Measurements from ENCODE around the gene SLC44A4.

DNA sequence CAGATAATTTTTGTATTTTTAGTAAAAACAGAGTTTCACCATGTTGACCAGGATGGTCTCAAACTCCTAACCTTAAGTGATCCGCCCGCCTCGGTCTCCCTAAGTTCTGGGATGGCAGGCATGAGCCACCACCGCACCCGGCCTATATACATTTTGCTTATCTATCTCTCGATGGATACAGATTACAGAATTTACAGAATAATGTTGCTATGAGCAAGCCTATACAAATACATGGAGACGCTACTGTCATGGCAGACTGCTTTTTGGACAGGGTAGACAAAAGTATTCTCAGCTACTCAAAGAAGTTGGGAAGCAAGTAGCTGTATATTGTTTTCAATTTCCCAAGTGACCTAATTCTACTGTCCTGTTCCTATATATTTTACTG is 65.3 kb downstream of the SLC44A4 start:
- TF ChIP-seq POLR2A (IDR thresholded peaks at IDR 0.05): no peak
- TF ChIP-seq, protein P1, sequence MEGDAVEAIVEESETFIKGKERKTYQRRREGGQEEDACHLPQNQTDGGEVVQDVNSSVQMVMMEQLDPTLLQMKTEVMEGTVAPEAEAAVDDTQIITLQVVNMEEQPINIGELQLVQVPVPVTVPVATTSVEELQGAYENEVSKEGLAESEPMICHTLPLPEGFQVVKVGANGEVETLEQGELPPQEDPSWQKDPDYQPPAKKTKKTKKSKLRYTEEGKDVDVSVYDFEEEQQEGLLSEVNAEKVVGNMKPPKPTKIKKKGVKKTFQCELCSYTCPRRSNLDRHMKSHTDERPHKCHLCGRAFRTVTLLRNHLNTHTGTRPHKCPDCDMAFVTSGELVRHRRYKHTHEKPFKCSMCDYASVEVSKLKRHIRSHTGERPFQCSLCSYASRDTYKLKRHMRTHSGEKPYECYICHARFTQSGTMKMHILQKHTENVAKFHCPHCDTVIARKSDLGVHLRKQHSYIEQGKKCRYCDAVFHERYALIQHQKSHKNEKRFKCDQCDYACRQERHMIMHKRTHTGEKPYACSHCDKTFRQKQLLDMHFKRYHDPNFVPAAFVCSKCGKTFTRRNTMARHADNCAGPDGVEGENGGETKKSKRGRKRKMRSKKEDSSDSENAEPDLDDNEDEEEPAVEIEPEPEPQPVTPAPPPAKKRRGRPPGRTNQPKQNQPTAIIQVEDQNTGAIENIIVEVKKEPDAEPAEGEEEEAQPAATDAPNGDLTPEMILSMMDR (IDR thresholded peaks at IDR 0.05 in 4 of 5, conservative IDR thresholded peaks at IDR 0.05 in 1 of 5): no peak
